Activated T-helper 17 cell treated with anti-CD3 and anti-CD28 coated beads, Interleukin-2, amount 50 U/mL, for 72 hours (primary cell): Measurements from ENCODE around the gene RAP1GDS1. TPM values are rescaled to one million over a fixed set of nuclear protein-coding genes. Genes with fewer than 3 reads are reported as not detected.
A peak's percentile ranks its signal among the peaks of the same experiment; 100 is the strongest.
"Not testable (repeated sequence)": the region's sequence is repeated elsewhere in the genome, so short reads cannot be mapped to it uniquely, and the experiment has no call there.

Experiments used
- ATAC-seq: fragments of 150-1000 bp; cut with Tn5 transposase; replicated peaks from 2 replicates; pipeline ENCODE4 v1.10.0; 2021; ENCODE audit warnings: mild to moderate bottlenecking, moderate library complexity
- H3K27ac Mint-ChIP-seq: one replicate; pipeline ENCODE4 v1.8.0; 2022; ENCODE audit warnings: mixed read lengths
- H3K27me3 Mint-ChIP-seq: one replicate; pipeline ENCODE4 v1.8.0; 2022; ENCODE audit warnings: mixed read lengths
- H3K36me3 Mint-ChIP-seq: one replicate; pipeline ENCODE4 v1.8.0; 2022; ENCODE audit warnings: low read depth, mild to moderate bottlenecking, mixed read lengths
- H3K4me1 Mint-ChIP-seq: one replicate; pipeline ENCODE4 v1.8.0; 2022; ENCODE audit warnings: mixed read lengths
- H3K4me3 Mint-ChIP-seq: one replicate; pipeline ENCODE4 v1.8.0; 2022; ENCODE audit warnings: mild to moderate bottlenecking, mixed read lengths
- H3K9me3 Mint-ChIP-seq: one replicate; pipeline ENCODE4 v1.8.0; 2022; ENCODE audit warnings: mixed read lengths
- total RNA-seq, 2 donors: library from RNA; stranded (reverse); gene quantifications; one replicate each; pipeline ENCODE4 v1.2.3, GENCODE V29; 2022

RAP1GDS1 gene
- total RNA-seq, 2 donors from 2014 or later = 29.8 to 66.1 TPM

DNA sequence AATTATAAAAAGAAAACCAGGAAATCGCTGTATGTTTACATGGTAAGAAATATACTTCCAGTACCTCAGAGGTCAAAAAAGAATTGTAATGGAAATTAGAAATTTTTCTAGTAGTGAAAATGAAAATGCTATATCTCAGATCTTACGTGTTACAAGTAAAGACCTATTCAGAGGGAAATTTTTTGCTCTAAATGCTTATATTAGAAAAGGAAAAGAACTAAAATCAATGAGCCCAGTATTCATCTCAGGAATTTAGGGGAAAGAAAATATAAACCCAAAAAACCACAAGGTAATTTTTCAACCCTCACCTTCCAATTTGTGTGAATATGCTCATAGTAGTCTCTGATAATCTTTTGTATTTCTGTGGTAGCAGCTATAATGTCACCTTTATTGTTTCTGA lies 145.6 kb downstream of the RAP1GDS1 start:
- no peaks in the 10 kb centered on the region for H3K27me3 Mint-ChIP-seq
- no peaks in the 10 kb centered on the region for H3K4me1 Mint-ChIP-seq
- H3K27ac Mint-ChIP-seq = no peak overlapping the region
- ATAC-seq = peak; percentile 64
- H3K4me3 Mint-ChIP-seq = no peak overlapping the region
- peaks cover 26% of the 10 kb centered on the region for H3K36me3 Mint-ChIP-seq
- no peaks in the 10 kb centered on the region for H3K9me3 Mint-ChIP-seq

DNA sequence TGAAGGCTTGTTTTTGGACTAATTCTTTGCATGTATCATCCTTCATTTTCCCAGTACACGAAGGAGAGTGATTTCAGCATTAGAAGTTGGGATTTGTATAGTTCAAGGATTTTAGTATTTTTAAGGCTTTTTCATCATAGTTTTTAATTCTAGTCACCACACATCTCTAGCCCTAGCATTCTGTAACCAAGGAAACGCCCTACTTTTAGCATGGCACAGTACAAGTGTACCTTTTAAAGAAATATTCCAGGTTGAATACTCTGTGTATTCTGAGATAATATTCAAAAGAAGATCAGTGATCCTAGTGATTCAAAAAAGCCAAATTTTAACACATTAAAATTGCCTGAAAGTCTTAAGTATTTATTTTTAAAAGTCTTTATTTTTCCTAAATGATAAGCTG lies 150.5 kb downstream of the RAP1GDS1 start:
- no peak overlapping the region for H3K27ac Mint-ChIP-seq
- H3K27me3 Mint-ChIP-seq = no peaks in the 10 kb centered on the region
- ATAC-seq = no peak
- peaks cover 34% of the 10 kb centered on the region for H3K36me3 Mint-ChIP-seq
- H3K4me3 Mint-ChIP-seq = no peak overlapping the region
- H3K9me3 Mint-ChIP-seq = peaks cover 5% of the 10 kb centered on the region
- no peaks in the 10 kb centered on the region for H3K4me1 Mint-ChIP-seq

DNA sequence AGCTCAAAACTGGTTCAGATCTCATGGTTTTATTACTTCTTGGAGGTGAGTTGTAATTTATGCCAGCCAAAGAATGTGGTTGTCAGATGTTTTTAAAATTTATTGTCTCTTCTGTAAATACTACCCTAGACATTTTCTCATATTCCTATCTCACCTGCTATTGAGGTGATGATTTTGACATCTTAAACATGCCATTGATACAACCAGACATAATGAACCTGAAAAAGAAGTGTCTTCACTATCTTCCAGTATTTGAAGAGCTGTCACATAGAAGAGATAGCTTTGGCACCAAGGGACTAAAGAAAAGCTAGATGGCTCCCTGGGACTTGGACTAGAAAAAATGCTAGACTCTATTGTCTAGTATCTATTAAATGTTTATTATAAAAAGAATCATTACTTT lies 155.7 kb downstream of the RAP1GDS1 start:
- Mint-ChIP-seq H3K9me3 (peaks cover 5% of the 10 kb centered on the region), H3K36me3 (peaks cover 59% of the 10 kb centered on the region), H3K4me1 (no peaks in the 10 kb centered on the region), H3K27ac (no peak overlapping the region), H3K27me3 (no peaks in the 10 kb centered on the region), H3K4me3 (no peak overlapping the region)
- ATAC-seq = no peak

DNA sequence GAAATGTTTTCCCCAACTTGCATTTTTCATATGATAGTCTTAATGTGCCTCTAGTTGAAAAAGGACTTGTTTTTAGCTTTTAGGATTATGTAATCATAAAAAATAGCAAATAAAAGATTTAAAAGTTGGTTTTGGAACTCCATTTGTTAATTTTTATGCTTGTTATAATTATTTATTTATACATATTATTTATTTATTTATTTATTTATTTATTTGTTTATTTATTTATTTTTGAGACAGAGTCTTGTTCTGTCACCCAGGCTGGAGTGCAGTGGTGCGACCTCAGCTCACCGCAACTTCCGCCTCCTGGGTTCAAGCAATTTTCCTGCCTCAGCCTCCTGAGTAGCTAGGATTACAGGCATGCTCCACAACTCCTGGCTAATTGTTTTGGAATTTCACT lies 159.0 kb downstream of the RAP1GDS1 start:
- peaks cover 74% of the 10 kb centered on the region for H3K36me3 Mint-ChIP-seq
- H3K27me3 Mint-ChIP-seq, H3K4me3 Mint-ChIP-seq, H3K9me3 Mint-ChIP-seq, ATAC-seq, H3K4me1 Mint-ChIP-seq, H3K27ac Mint-ChIP-seq: not testable (repeated sequence)

DNA sequence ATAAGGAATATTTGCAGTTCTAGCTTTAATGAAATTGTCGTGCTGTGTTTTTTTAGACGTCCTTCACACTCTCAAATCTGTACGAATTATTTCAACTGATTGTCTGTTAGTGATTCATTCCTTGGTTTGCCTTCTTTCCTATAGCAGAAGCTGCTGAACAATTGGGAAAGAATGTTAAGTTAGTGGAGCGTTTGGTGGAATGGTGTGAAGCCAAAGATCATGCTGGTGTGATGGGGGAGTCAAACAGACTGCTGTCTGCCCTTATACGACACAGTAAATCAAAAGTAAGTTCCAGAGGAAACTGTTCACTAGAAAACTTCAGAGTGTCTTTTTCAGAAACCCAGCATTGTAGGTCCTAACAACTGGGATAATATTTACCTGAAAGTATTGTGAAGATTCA lies 159.9 kb downstream of the RAP1GDS1 start:
- no peak for ATAC-seq
- Mint-ChIP-seq H3K27ac (no peak overlapping the region), H3K27me3 (no peaks in the 10 kb centered on the region), H3K9me3 (no peaks in the 10 kb centered on the region), H3K4me3 (no peak overlapping the region), H3K36me3 (peaks cover 72% of the 10 kb centered on the region), H3K4me1 (no peaks in the 10 kb centered on the region)

DNA sequence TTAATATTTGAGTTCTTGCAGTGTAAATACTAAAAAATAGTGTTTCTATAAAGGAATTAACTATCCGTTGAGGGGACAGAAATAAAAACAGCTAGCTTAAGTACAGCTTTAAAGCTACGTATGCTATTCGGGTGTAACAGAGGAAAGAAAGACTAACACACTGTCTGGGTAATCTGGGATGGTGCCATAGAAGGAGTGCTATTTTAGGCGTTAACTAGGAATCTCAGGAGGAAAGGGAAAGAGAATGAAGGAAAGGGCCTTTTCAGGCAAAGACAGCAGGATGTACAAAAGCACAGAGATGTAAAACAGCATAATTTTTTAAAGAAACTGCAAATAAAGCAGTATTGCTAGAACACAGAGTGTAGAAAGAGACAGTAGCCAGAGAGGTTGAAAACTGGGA lies 161.8 kb downstream of the RAP1GDS1 start:
- no peaks in the 10 kb centered on the region for H3K27me3 Mint-ChIP-seq
- no peaks in the 10 kb centered on the region for H3K4me1 Mint-ChIP-seq
- H3K36me3 Mint-ChIP-seq = peaks cover 56% of the 10 kb centered on the region
- no peak overlapping the region for H3K4me3 Mint-ChIP-seq
- no peak overlapping the region for H3K27ac Mint-ChIP-seq
- ATAC-seq = no peak
- H3K9me3 Mint-ChIP-seq = no peaks in the 10 kb centered on the region

DNA sequence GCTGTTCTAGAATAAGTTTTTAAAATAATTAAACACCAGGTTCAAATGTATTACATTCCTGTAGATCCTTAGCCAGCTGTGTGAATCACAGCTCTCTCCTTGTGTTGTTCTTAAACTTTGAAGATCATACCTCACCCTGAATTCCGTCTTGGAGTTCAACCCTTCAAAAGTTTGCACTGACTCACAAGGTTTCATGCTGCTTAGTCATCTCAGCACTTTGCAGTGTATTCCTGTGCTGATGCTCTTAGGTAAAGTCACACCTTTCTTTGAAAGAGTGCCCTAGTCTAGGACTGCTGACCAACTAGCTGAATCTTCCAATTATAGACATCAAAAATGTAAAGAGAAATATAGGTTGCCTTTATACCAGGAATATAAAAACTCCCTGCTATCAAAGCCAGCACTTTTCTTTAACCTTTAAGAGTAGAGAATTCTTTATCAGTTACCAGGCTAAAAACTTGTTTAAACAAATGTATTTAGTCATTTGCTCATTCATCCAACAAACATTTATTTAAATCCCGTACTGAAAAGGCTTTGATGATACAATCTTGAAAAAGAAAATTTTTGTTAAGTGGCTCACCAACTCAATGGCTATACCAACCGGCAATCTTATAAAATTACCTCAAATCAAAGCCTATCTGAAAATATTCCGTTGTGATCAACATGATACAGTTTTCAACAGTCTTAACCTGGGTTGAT lies 169.7 kb downstream of the RAP1GDS1 start:
- no peaks in the 10 kb centered on the region for H3K9me3 Mint-ChIP-seq
- peaks cover 20% of the 10 kb centered on the region for H3K36me3 Mint-ChIP-seq
- peak; percentile 85 for ATAC-seq
- H3K27me3 Mint-ChIP-seq = no peaks in the 10 kb centered on the region
- peak overlapping the region; percentile 43 for H3K27ac Mint-ChIP-seq
- no peak overlapping the region for H3K4me3 Mint-ChIP-seq
- no peaks in the 10 kb centered on the region for H3K4me1 Mint-ChIP-seq

DNA sequence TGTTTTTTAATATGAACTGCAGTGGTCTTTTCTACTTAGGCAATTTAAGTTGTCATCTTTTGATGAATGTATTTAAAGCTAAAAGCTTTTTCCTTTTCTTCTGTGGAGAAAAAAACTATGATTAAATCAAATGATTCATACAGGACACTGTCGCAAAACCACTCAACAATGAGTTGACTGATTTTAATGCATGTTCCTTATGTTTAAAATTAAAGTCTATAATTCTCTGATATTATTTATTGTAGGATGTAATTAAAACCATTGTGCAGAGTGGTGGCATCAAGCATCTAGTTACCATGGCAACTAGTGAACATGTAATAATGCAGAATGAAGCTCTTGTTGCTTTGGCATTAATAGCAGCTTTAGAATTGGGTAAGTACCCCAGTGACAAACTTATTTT lies 172.5 kb downstream of the RAP1GDS1 start:
- Mint-ChIP-seq H3K36me3 (peaks cover 43% of the 10 kb centered on the region), H3K9me3 (no peaks in the 10 kb centered on the region), H3K4me3 (no peak overlapping the region), H3K27me3 (no peaks in the 10 kb centered on the region), H3K27ac (no peak overlapping the region), H3K4me1 (no peaks in the 10 kb centered on the region)
- ATAC-seq = no peak

DNA sequence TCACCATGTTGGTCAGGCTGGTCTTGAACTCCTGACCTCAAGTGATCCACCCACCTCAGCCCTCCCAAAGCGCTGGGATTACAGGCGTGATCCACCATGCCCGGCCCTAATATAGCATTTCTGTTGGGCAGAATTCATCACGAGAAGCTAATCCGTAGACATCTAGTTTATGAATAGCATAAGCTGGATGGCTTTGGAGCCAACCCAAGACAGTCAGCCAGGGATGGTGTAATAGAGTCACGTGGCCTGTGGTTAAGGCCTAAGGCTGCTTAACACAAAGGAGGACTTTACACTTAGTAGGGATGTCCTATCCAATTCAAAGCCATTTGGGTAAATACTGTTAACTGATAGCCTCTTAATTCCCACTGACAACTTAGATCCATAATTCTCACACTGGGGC lies 173.6 kb downstream of the RAP1GDS1 start:
- Mint-ChIP-seq H3K9me3 (no peaks in the 10 kb centered on the region), H3K4me3 (no peak overlapping the region), H3K4me1 (peaks cover 4% of the 10 kb centered on the region), H3K36me3 (peaks cover 54% of the 10 kb centered on the region), H3K27me3 (no peaks in the 10 kb centered on the region), H3K27ac (no peak overlapping the region)
- no peak for ATAC-seq

DNA sequence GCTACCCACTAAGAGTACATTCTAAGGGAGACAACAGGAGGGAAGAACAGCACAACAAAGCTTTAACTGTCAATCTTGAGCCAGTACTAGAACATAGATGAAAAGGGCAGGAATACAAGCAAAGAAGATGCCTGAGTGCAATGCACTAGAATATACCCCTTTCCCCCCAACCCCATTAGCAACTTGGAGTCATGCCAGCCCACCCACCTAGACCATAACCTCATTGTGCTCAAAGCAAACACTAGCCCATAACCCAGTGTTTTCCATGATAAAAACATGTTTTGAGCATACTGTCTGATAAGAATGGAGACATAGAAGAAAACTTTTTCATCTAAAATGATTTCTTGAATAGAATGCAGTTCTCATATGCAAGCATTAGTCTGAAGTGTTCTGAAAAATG lies 183.2 kb downstream of the RAP1GDS1 start:
- no peaks in the 10 kb centered on the region for H3K27me3 Mint-ChIP-seq
- no peak overlapping the region for H3K4me3 Mint-ChIP-seq
- H3K36me3 Mint-ChIP-seq = peaks cover 40% of the 10 kb centered on the region
- no peak overlapping the region for H3K27ac Mint-ChIP-seq
- peaks cover 3% of the 10 kb centered on the region for H3K9me3 Mint-ChIP-seq
- ATAC-seq = no peak
- peaks cover 27% of the 10 kb centered on the region for H3K4me1 Mint-ChIP-seq

DNA sequence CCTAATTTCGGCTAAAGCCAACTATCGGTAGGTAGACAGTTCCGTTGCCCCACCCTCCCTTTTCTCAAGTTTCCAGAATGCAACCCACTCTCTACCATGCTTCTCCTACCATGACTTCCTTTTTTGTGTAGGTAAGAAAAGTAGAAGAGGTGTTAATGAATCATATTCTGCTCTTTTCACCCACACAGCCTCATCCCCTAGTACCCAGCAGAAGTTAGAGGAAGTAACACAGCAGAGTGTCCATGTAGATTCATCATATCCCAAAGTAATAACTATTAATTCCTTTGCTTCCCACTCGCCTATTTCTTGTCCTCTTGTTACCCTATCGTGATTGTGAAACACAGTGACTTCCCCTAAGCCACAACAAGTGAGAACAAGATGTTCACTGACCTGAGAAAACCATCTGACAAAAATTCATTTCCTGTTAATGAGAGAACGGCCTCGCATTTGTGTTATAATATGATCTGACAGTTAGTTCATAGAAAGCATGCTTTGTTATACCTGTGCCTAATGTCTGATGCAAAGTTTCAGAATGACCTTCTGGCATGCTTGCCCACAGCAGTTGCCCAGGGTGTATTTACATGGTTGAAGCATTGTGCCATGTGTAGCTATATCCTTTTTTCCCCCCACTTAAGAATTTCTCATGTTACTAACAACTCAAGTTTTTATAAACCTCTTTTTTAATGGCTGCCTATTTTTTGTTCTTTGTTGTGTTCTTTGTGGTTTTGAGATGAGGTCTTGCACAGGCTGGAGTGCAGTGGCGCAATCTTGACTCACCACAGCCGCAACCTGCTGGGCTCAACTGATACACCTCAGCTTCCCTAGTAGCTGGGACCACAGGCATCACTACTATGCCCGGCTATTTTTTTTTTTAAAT lies 185.6 kb downstream of the RAP1GDS1 start:
- H3K36me3 Mint-ChIP-seq = peaks cover 18% of the 10 kb centered on the region
- H3K27me3 Mint-ChIP-seq = no peaks in the 10 kb centered on the region
- H3K9me3 Mint-ChIP-seq = peaks cover 3% of the 10 kb centered on the region

DNA sequence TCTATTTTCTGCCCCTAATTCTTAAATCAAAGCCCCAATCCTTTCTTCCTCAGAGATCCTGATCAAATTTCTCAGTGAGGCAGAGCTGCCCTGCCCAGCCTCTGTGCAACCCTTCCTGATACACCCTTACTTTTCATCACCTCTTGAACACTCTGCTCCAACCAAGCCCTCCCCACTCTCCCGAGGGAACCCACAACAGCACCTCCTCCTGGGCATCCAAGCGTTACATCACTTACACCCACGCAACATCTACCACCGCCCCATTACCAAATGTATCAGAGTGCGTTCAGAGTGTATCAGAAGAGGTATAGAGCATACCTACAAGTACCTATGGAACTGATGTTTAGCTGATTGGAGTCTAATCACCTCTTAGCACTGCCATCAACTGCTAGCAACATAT lies 186.5 kb downstream of the RAP1GDS1 start:
- Mint-ChIP-seq H3K27me3 (no peaks in the 10 kb centered on the region), H3K27ac (peak overlapping the region; percentile 91), H3K36me3 (peaks cover 10% of the 10 kb centered on the region), H3K9me3 (no peaks in the 10 kb centered on the region), H3K4me1 (peaks cover 28% of the 10 kb centered on the region), H3K4me3 (peak overlapping the region; percentile 78)
- no peak for ATAC-seq

More for the DNA sequence above, 185.6 kb downstream of the RAP1GDS1 start:
- Mint-ChIP-seq H3K4me1 (peaks cover 28% of the 10 kb centered on the region), H3K27ac (peak overlapping the region; percentile 91), H3K4me3 (peak overlapping the region; percentile 78)
- ATAC-seq = peak; percentile 96

DNA sequence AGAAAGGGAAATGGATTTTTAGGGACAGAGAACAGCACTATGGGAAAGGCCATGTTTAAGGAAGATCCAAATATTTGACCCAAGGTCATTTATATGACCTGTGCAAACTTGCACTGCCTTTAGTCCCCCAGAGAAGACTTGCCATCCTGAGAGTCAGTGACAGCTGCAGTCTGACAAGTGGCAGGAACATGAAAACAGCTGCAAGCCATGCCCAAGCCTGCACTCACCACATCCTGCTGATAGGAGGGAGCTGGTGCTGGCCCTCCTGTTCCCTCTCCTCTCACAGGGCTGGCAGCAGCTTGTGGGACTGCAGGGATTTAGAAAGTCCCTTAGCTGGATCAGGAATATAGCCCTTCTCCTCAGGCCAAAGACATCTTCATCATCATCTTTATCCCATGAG lies 187.7 kb downstream of the RAP1GDS1 start:
- no peaks in the 10 kb centered on the region for H3K9me3 Mint-ChIP-seq
- no peaks in the 10 kb centered on the region for H3K27me3 Mint-ChIP-seq
- no peak for ATAC-seq
- H3K4me1 Mint-ChIP-seq = peaks cover 28% of the 10 kb centered on the region
- no peaks in the 10 kb centered on the region for H3K36me3 Mint-ChIP-seq
- H3K4me3 Mint-ChIP-seq = no peak overlapping the region
- H3K27ac Mint-ChIP-seq = peak overlapping the region; percentile 4

DNA sequence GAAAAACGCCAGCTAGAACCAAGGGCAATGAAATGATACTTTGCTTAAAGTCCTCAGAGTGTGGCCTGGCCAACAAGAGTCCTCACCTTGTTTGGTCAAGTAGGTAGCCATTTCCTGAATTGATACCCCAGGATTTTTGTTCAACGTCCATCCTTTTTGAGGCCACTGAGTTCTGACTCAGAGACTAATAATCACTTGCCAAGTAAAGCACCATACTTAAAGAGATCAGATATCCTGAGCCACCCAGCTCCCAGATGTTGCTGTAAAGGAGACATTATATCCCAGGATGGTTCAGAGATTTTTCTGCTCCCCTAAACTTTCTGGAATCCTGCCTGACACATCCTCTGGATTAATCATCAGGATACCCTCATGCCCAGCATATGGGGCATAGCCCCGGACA lies 190.9 kb downstream of the RAP1GDS1 start:
- H3K4me3 Mint-ChIP-seq = no peak overlapping the region
- H3K4me1 Mint-ChIP-seq = peaks cover 17% of the 10 kb centered on the region
- no peaks in the 10 kb centered on the region for H3K27me3 Mint-ChIP-seq
- H3K9me3 Mint-ChIP-seq = no peaks in the 10 kb centered on the region
- no peaks in the 10 kb centered on the region for H3K36me3 Mint-ChIP-seq
- H3K27ac Mint-ChIP-seq = no peak overlapping the region
- no peak for ATAC-seq

DNA sequence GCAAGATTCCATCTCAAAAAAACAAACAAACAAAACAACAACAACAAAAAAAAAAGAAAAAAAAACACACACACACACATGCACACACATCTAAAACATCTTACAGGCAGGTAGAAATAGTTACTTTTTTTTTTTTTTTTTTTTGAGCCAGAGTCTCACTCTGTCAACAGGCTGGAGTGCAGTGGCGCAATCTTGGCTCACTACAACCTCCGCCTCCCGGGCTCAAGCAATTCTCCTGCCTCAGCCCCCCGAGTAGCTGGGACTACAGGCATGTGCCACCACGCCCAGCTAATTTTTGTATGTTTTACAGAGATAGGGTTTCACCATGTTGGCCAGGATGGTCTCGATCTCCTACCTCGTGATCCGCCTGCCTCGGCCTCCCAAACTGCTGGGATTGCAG lies 196.2 kb downstream of the RAP1GDS1 start:
- H3K9me3 Mint-ChIP-seq, ATAC-seq: not testable (repeated sequence)

More for the DNA sequence above, 196.2 kb downstream of the RAP1GDS1 start:
- not testable (repeated sequence) for H3K4me3 Mint-ChIP-seq, H3K4me1 Mint-ChIP-seq, H3K27ac Mint-ChIP-seq, H3K36me3 Mint-ChIP-seq, H3K27me3 Mint-ChIP-seq
